H7 (cell line): ENCODE data around the gene PKN1. TPM values are rescaled to one million over a fixed set of nuclear protein-coding genes. Genes with fewer than 3 reads are reported as not detected.

Source experiments
- DNase-seq: peaks from one replicate; pipeline ENCODE4 v3.0.0; 2012
- H3K27me3 ChIP-seq: 2 replicates; pipeline ENCODE4 v1.6.0; 2011; ENCODE audit warnings: mild to moderate bottlenecking, low read length; ENCODE audit not compliant: control insufficient read depth, insufficient read depth
- H3K36me3 ChIP-seq: replicated peaks from 2 replicates; pipeline ENCODE4 v1.5.1; 2011; ENCODE audit warnings: low read length; ENCODE audit not compliant: control insufficient read depth, insufficient read depth
- H3K4me3 ChIP-seq: 2 replicates; pipeline ENCODE4 v1.5.1; 2011; ENCODE audit warnings: low read depth, mild to moderate bottlenecking, control low read depth, low read length, moderate library complexity; ENCODE audit not compliant: insufficient read depth
- total RNA-seq: library from RNA; depleted of rRNA; stranded (reverse); fragments of >200 nt; shearing (Covaris generic); gene quantifications from 2 replicates; pipeline ENCODE4 v1.2.3, GENCODE V29; 2014

Gene PKN1
- total RNA-seq, 1 experiment from 2014 or later: 108 TPM

GRCh38 chr19:14411161-14411937, 21.8 kb upstream of the PKN1 start:
- peak; percentile 39 for DNase-seq
- Histone ChIP-seq H3K4me3 (no peak overlapping the region), H3K27me3 (no peaks in the 10 kb centered on the region), H3K36me3 (peaks cover 43% of the 10 kb centered on the region)

- no peak for DNase-seq
- Histone ChIP-seq H3K4me3 (no peak overlapping the region), H3K27me3 (no peaks in the 10 kb centered on the region), H3K36me3 (peaks cover 44% of the 10 kb centered on the region)
Measured at GRCh38 chr19:14411938-14412245, 21.2 kb upstream of the PKN1 start.

- DNase-seq: peak; percentile 28
- Histone ChIP-seq H3K4me3 (no peak overlapping the region), H3K27me3 (no peaks in the 10 kb centered on the region), H3K36me3 (peaks cover 44% of the 10 kb centered on the region)
Measured at GRCh38 chr19:14412324-14412995, 20.6 kb upstream of the PKN1 start.

GRCh38 chr19:14412996-14413692, 20.0 kb upstream of the PKN1 start:
- H3K36me3 ChIP-seq: peaks cover 41% of the 10 kb centered on the region
- no peaks in the 10 kb centered on the region for H3K27me3 ChIP-seq
- no peak overlapping the region for H3K4me3 ChIP-seq
- peak; percentile 29 for DNase-seq

GRCh38 chr19:14413693-14414181, 19.4 kb upstream of the PKN1 start:
- Histone ChIP-seq H3K4me3 (no peak overlapping the region), H3K36me3 (peaks cover 37% of the 10 kb centered on the region), H3K27me3 (no peaks in the 10 kb centered on the region)
- peak; percentile 27 for DNase-seq

- Histone ChIP-seq H3K36me3 (peaks cover 26% of the 10 kb centered on the region), H3K4me3 (no peak overlapping the region), H3K27me3 (no peaks in the 10 kb centered on the region)
- DNase-seq: peak; percentile 2
Measured at GRCh38 chr19:14414926-14415690, 18.0 kb upstream of the PKN1 start.

- no peak overlapping the region for H3K4me3 ChIP-seq
- no peaks in the 10 kb centered on the region for H3K27me3 ChIP-seq
- no peak for DNase-seq
- peaks cover 10% of the 10 kb centered on the region for H3K36me3 ChIP-seq
Measured at GRCh38 chr19:14416817-14417231, 16.3 kb upstream of the PKN1 start.

GRCh38 chr19:14418856-14419105, 14.3 kb upstream of the PKN1 start:
- Histone ChIP-seq H3K4me3 (peak overlapping the region; percentile 76), H3K36me3 (peaks cover 4% of the 10 kb centered on the region), H3K27me3 (no peaks in the 10 kb centered on the region)
- DNase-seq: peak; percentile 99

GRCh38 chr19:14419106-14419813, 13.8 kb upstream of the PKN1 start, which contains the start of gene DDX39A:
DDX39A (minus strand) TSS chr19:14419341; CDS start chr19:14413220, 6,121 bp downstream.
- DNase-seq: peak; percentile 99
- Histone ChIP-seq H3K4me3 (peak within 1 kb of the TSS; percentile 76), H3K27me3 (no peaks in the 10 kb centered on the region), H3K36me3 (0 out of 2 replicates have a peak, but pooled peaks cover 2% of the 10 kb centered on the region)

- H3K27me3 ChIP-seq: peaks cover 2% of the 10 kb centered on the region; the same call in 1 of the 2 replicates
- no peak for DNase-seq
- no peaks in the 10 kb centered on the region for H3K36me3 ChIP-seq
- no peak overlapping the region for H3K4me3 ChIP-seq
Measured at GRCh38 chr19:14425696-14426138, 7.4 kb upstream of the PKN1 start.

- H3K27me3 ChIP-seq: peaks cover 3% of the 10 kb centered on the region
- H3K36me3 ChIP-seq: no peaks in the 10 kb centered on the region
- no peak overlapping the region for H3K4me3 ChIP-seq
- no peak for DNase-seq
Measured at GRCh38 chr19:14427461-14427860, 5.6 kb upstream of the PKN1 start.

- peaks cover 3% of the 10 kb centered on the region for H3K27me3 ChIP-seq
- H3K4me3 ChIP-seq: no peak overlapping the region
- no peaks in the 10 kb centered on the region for H3K36me3 ChIP-seq
- DNase-seq: no peak
Measured at GRCh38 chr19:14428882-14429416, 4.2 kb upstream of the PKN1 start.

GRCh38 chr19:14430712-14431111, 2.4 kb upstream of the PKN1 start:
- H3K27me3 ChIP-seq: peaks cover 3% of the 10 kb centered on the region
- no peaks in the 10 kb centered on the region for H3K36me3 ChIP-seq
- H3K4me3 ChIP-seq: no peak overlapping the region
- DNase-seq: no peak
